Measurements from ENCODE around the gene VANGL1.

VANGL1 gene

GRCh38 chr1:115669002-115669673, 27.4 kb downstream of the VANGL1 start:
- Histone ChIP-seq H3K27me3 (ENCODE audit: control insufficient read depth, insufficient read depth, low read length) (no peaks in the 10 kb centered on the region), H3K4me1 (peaks cover 7% of the 10 kb centered on the region), H3K9ac (no peak overlapping the region), H3K36me3 (ENCODE audit: control insufficient read depth, insufficient read depth, low read length) (no peaks in the 10 kb centered on the region), H3K4me2 (ENCODE audit: low read length) (no peak overlapping the region), H3K27ac (no peak overlapping the region), H3K9me3 (ENCODE audit: control insufficient read depth, low read length) (no peaks in the 10 kb centered on the region), H3K79me2 (no peaks in the 10 kb centered on the region), H2AFZ (no peak overlapping the region), H3K4me3 (ENCODE audit: low read depth, low read length) (no peak overlapping the region)
- TF ChIP-seq, protein P1, sequence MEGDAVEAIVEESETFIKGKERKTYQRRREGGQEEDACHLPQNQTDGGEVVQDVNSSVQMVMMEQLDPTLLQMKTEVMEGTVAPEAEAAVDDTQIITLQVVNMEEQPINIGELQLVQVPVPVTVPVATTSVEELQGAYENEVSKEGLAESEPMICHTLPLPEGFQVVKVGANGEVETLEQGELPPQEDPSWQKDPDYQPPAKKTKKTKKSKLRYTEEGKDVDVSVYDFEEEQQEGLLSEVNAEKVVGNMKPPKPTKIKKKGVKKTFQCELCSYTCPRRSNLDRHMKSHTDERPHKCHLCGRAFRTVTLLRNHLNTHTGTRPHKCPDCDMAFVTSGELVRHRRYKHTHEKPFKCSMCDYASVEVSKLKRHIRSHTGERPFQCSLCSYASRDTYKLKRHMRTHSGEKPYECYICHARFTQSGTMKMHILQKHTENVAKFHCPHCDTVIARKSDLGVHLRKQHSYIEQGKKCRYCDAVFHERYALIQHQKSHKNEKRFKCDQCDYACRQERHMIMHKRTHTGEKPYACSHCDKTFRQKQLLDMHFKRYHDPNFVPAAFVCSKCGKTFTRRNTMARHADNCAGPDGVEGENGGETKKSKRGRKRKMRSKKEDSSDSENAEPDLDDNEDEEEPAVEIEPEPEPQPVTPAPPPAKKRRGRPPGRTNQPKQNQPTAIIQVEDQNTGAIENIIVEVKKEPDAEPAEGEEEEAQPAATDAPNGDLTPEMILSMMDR (IDR thresholded peaks at IDR 0.05): no peak

- TF ChIP-seq, protein P1 (IDR thresholded peaks at IDR 0.05): no peak
- H3K9me3 ChIP-seq (ENCODE audit: control insufficient read depth, low read length): no peaks in the 10 kb centered on the region
Observed at GRCh38 chr1:115669886-115670285, 28.1 kb downstream of the VANGL1 start.

DNA sequence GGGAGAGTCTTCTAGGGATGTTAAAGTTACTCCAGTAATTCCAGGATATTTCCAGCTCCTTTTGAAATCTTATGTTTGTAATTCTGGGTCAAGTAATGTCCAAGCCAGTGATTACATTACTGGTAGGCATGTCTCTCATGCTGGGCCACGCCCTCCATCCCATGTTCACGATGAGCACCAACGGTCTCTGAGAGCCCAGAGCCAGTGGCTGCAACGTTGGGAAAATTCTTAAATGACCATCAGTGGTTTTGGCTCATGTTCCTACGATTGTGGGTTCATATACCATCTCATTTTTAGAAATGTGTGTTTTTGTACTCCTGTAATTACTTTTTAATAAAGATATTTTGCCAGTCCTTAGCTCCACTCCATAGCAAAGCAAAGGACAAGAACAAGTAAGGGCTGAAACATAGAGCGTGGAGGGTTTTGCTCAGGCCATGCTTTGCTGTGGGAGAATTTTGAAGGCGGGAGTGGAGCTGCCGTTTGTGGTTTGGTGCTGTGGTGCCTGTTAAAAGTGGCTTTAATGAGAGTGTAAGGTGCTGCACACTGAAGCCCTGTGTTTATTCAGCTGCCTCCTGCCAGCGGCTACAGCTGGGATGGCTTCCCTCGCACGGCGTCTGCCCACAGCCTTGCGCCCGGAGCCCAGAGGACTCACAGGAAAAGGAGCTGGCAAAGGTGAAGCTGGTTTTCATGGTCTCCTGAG, 28.9 kb downstream of the VANGL1 start:
- Histone ChIP-seq H3K4me1 (no peaks in the 10 kb centered on the region), H3K9ac (no peak overlapping the region), H3K4me3 (ENCODE audit: low read depth, low read length) (no peak overlapping the region), H3K4me2 (ENCODE audit: low read length) (no peak overlapping the region), H3K27me3 (ENCODE audit: control insufficient read depth, insufficient read depth, low read length) (no peaks in the 10 kb centered on the region), H2AFZ (no peak overlapping the region), H3K36me3 (ENCODE audit: control insufficient read depth, insufficient read depth, low read length) (no peaks in the 10 kb centered on the region), H3K79me2 (no peaks in the 10 kb centered on the region), H3K9me3 (ENCODE audit: control insufficient read depth, low read length) (no peaks in the 10 kb centered on the region), H3K27ac (no peak overlapping the region)
- TF ChIP-seq, protein P1 (IDR thresholded peaks at IDR 0.05): no peak

More at GRCh38 chr1:115669886-115670285, 28.1 kb downstream of the VANGL1 start:
- H3K4me3 ChIP-seq (ENCODE audit: low read depth, low read length): no peak overlapping the region
- no peaks in the 10 kb centered on the region for H3K79me2 ChIP-seq
- H3K4me2 ChIP-seq (ENCODE audit: low read length): no peak overlapping the region
- peaks cover 5% of the 10 kb centered on the region for H3K4me1 ChIP-seq
- H3K27ac ChIP-seq: no peak overlapping the region
- H3K27me3 ChIP-seq (ENCODE audit: control insufficient read depth, insufficient read depth, low read length): no peaks in the 10 kb centered on the region
- H3K36me3 ChIP-seq (ENCODE audit: control insufficient read depth, insufficient read depth, low read length): no peaks in the 10 kb centered on the region
- no peak overlapping the region for H2AFZ ChIP-seq
- H3K9ac ChIP-seq: no peak overlapping the region

DNA sequence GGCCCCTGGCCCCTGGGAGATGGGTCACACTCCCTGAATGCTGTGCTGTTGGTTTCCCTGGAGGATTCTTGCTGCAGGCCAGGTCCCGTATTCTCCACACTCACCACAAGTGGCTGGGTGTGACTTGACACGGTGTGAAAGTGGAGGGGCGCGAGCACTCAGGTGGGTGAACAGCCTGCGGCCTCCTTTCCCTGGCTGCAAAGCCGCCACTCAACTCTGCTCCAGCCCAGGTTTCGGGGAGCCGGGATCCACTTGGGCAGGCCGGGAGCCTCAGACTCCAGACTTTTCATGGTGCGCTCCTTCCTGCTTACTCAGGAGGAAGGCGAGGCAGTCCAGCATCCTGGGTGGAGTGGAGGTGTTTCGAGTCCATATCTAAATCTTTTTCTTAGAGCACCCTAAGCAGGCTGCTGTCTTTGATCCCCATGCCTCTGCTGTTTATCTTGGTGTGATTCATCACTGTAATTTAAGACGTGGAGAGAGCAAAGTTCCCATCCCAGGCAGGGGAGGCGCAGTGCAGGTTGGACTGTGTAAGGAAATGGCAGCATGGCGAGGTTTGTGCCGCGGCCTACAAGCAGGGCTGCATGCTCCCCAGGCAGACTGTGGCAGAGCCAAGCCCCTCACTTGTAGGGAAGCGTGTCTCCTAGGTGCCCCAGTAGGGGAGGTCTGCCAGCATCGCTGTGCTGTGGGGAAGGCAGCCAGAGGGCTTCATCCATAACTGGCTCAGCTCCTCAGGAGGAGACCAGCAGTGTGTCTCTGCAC, 29.6 kb downstream of the VANGL1 start:
- H3K27me3 ChIP-seq (ENCODE audit: control insufficient read depth, insufficient read depth, low read length): no peaks in the 10 kb centered on the region
- TF ChIP-seq, protein P1 (IDR thresholded peaks at IDR 0.05): no peak
- H3K4me1 ChIP-seq: no peaks in the 10 kb centered on the region
- H3K27ac ChIP-seq: no peak overlapping the region
- H3K9me3 ChIP-seq (ENCODE audit: control insufficient read depth, low read length): no peaks in the 10 kb centered on the region
- no peak overlapping the region for H3K4me2 ChIP-seq (ENCODE audit: low read length)
- H3K9ac ChIP-seq: no peak overlapping the region
- no peaks in the 10 kb centered on the region for H3K79me2 ChIP-seq
- H3K36me3 ChIP-seq (ENCODE audit: control insufficient read depth, insufficient read depth, low read length): no peaks in the 10 kb centered on the region
- H3K4me3 ChIP-seq (ENCODE audit: low read depth, low read length): no peak overlapping the region
- no peak overlapping the region for H2AFZ ChIP-seq
